Middle frontal gyrus (tissue), 1 donor: Measurements from ENCODE around the gene CYB5RL.

ENCODE experiments used
- DNase-seq: peaks from one replicate; pipeline ENCODE4 v3.0.0-alpha.2; 2015; ENCODE audit warnings: low spot score; ENCODE audit errors: extremely low spot score

Gene CYB5RL

DNA sequence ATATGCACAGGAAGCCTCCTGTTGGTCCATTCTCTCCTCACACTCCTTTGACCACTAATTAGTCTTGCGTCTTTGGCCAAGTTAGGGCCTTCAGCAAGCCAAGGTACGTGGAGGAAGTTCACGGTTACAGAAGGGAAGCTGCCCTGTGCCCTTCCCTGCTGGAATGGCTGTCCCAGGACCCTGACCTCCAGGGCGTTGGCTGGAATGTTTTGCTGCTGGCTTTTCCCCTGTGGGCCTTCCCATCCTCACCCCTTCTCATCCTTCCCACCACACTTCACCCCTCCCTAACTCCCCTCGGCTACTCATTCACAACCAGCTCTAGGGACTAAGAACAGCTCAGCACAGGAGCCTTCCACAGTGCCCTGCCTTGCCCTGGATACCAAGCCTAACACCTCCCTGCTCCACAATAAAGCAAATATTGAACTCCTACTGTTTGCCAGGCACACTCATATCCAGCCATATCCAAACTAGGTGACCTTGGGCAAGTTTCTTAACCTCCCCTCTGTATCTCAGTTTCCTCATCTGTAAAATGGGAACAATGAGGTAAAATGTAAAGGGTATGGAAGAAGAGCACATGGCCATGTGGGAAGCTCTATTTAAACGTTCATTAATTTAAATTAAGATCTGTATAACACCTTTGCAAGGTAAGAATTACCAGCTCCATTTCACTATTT is 38.2 kb downstream of the CYB5RL start:
- DNase-seq: no peak

DNA sequence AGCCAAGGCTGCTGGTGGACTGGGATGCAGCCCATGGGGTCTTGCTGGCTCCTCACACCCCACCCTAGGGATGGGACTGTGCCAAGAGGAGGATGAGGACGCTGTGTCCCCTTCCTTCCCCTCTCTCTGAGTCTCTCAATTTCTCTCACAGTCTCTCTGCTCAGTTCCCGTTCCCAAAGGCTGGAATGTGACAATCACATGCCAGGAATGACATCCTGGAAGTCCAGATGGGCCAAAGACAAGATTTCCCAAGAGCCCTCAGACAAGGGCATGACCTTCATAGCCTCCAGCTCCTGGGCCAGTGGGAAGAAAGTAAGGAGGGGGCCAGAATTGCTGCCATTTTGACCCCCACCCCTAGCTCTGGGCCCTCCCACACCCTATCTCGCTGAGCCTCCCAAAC is 39.5 kb downstream of the CYB5RL start:
- DNase-seq: no peak

DNA sequence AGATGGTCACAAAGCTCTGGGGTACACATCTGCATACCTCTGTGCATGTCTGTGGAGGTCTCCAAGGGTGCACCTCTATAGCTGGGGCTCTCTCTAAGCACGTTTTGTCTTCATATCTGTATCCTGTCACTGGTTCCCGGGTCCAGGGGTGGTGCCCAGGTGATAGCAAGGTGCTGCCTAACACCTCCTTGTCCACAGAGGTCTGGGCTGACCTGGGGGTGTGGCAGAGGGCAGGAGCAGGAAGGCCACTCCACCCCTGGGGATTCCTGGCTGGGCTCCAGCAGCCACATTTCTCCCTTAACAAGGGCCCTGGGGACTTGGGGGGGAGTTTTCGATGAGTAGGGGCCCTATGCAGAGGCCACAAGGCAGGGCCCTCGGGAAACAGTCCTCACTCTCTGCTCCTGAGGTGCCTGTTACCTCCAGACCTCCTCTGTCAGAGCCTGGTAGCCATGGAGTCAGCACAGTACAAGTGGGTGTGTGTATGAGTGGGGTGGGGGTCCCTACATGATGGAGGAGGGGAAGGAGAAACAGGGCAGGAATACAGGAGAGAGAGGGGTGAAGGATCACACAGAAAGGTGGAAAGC is 40.0 kb downstream of the CYB5RL start:
- no peak for DNase-seq

DNA sequence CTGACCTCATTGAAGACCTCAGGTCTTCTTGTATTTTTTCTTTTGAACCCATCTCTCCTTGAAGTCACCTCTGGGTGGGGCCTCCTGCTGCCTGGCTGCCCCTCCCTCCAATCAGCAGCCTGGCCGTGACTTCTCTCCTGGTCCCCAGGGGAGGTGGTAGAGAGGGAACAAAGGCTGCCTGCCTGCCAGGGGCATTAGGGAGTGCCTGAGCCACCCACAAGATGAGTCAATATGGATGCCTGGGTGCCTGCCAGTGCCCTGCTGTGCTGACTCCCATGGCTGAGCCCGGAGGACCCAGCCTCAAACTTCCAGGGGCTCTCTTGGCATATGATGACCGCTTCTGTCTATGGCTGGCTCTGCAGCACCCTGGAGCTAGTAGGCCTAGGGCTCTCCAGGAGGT is 41.8 kb downstream of the CYB5RL start:
- no peak for DNase-seq

DNA sequence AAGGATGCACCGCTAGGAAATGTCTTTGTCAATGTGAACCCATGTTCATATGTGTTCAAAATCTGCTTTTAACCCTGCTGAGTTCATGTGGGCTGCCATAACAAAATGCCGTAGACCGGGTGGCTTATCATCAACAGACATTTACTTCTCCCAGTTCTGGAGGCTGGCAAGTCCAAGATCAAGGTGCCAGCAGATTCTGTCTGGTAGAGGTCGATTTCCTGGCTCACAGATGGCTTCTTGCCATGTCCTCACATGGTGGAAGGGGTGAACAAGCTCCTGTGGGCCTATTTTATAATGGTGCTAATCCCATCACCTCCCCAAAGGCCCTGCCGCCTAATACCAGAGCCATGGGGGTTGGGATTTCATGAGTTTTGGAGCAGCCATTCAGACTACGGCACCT is 42.4 kb downstream of the CYB5RL start:
- DNase-seq: no peak

DNA sequence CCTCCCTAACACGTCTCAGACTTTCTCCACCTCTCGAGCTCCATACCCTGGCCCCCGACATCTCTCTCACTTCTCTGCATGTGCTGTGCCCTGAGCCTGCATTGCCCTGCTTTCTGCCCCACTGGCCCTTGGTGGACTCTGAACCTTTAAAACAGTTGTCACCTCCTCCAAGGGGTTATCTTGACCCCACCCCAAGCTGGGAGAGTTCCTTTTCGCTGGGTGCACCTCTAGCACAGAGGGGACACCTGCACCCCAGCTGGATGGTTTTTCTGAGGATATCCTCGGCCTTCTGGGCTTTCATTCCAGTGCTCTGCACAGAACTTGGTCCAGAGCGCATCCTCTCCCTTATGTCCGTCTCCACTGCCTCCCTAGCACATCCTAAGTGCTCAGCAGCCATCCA is 42.8 kb downstream of the CYB5RL start:
- DNase-seq: no peak

DNA sequence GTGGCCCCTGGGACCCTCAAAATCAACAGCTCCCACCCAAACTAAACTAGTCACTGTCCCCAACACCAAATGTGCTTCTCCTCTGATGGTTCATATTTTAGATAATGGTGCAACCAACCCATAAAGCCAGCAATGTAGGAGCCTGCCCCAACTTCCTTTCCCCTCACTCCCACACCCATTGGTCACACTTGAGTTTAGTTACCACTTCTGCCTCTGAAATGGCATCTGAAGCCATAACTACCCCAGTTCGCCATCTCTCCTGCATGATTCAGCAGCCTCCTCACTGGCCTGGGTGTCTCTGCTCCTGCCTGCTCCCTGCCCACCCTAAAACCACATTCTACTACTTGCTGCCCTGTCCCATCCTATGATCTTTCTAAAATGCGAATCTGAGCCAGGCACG is 43.6 kb downstream of the CYB5RL start:
- no peak for DNase-seq

DNA sequence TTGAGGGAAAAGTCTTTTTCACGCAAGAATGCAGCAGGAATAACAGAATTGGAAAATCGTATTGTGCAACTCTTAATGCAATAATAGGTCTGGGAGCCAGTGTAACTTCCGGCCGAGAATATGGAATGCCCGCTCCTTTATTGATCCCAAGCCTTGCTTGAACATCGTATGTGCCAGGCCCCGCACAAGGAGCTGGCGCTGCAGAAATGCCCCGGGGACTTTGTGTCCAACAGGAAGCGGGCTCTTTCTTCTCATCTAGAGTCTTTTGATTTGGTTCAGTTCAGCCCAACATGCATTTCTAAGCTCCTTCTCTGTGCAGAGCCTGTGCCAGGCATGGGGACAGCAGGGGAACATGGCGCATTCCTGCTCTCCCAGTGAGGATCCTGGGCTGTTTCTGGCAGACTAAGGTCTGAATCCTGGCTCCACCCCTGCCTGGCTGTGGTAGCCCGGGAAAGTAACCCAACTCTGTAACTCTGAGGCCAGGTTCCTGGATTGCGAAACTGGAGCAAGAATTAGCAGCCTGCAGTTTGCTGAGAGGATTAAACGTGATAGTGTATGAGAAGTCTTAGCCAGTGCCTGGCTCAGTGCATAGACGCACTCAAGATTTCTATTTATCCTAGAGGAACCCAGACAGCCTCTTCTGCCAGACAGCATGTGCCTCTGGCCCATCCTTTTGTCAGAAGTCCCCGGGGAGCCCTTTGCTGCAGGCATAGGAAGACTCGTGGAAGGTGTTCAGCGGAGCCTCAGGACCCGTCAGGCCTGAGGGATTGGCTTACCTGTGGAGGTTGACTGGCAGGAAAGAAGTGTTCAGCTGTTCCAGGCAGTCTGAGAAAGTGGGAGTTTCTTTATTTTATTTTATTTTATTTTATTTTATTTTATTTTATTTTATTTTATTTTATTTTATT is 46.0 kb downstream of the CYB5RL start:
- no peak for DNase-seq

DNA sequence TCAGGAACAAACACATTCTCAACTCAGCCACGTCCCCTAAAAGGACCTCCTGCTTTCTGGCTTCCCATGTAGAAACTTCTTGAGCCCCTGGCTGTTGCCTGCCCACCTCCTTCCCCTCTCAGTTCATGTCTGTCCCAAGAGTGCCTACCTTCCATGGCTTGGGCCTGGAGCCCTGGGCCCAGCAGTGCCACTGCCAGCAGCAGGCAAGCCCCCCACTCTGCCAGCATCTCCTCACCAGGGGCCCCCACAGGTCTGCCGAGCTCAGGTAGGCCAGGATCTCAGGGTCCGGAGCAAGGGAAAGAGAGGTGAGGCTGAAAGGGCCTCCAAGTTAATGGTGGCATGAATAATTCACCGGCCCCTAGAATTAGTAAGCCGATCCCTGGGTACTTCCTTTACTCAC is 47.1 kb downstream of the CYB5RL start, which contains the start of gene CDCP2:
Gene CDCP2 (minus strand): TSS at position 305 of the 400 bp plus-strand sequence. CDS start 78 bp downstream, at position 227.
- DNase-seq: no peak

DNA sequence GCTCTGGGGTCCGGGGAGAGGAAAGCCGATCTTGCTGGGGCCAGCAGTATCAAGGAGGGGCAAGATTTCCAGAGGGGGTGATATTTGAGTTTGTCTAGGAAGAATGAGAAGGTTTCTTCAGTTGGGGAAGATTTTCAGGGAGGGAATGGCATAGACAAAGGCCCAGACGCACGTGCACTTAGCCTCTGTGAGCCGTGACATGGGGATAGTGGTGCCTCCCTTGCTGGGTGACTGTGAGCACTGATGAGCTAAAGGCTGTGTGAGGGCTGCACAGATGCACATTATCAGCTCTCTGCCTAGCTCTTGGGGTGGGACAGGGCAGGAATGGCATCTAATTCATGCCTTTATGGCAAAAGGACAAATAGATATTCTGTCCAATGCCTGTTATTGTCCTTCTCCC is 48.8 kb downstream of the CYB5RL start:
- DNase-seq: no peak
